Activated naive CD4-positive, alpha-beta T cell treated with anti-CD3 and anti-CD28 coated beads, Interleukin-2, amount 50 U/mL, for 72 hours (primary cell): ENCODE measurements around the gene MORF4L2. TPM values are rescaled to one million over a fixed set of nuclear protein-coding genes. Genes with fewer than 3 reads are reported as not detected.
"Not testable (repeated sequence)": the region's sequence is repeated elsewhere in the genome, so short reads cannot be mapped to it uniquely, and the experiment has no call there.

Source experiments
- ATAC-seq, 2 donors: fragments of 150-1000 bp; cut with Tn5 transposase; 2 replicates each; pipeline ENCODE4 v1.10.0; 2021; ENCODE audit warnings: mild to moderate bottlenecking in 2 of 2, moderate library complexity in 2 of 2
- DNase-seq, 2 donors: peaks; one replicate each; pipeline ENCODE4 v3.0.0; 2021 to 2022; ENCODE audit warnings: low spot score in 2 of 2
- H3K27ac Mint-ChIP-seq, 2 donors: one replicate each; pipeline ENCODE4 v1.8.0; 2022; ENCODE audit warnings: mild to moderate bottlenecking in 2 of 2, mixed read lengths in 2 of 2
- H3K36me3 Mint-ChIP-seq, 2 donors: one replicate each; pipeline ENCODE4 v1.8.0; 2022; ENCODE audit warnings: mixed read lengths in 2 of 2
- H3K9me3 Mint-ChIP-seq, 2 donors: one replicate each; pipeline ENCODE4 v1.8.0; 2022; ENCODE audit warnings: mixed read lengths in 2 of 2
- total RNA-seq, 2 donors: library from RNA; stranded (reverse); gene quantifications; one replicate each; pipeline ENCODE4 v1.2.3, GENCODE V29; 2022

Gene MORF4L2
- total RNA-seq, 2 donors from 2014 or later, result 214 to 234 TPM

GRCh38 chrX:103655230-103656000 is 31.1 kb downstream of the MORF4L2 start:
- H3K9me3 Mint-ChIP-seq, result peaks cover 0 to 13% of the 10 kb centered on the region in 2 donors
- not testable (repeated sequence) for DNase-seq, H3K36me3 Mint-ChIP-seq, H3K27ac Mint-ChIP-seq
- peak in 1 of 2 donors; percentile 57 for ATAC-seq

DNA sequence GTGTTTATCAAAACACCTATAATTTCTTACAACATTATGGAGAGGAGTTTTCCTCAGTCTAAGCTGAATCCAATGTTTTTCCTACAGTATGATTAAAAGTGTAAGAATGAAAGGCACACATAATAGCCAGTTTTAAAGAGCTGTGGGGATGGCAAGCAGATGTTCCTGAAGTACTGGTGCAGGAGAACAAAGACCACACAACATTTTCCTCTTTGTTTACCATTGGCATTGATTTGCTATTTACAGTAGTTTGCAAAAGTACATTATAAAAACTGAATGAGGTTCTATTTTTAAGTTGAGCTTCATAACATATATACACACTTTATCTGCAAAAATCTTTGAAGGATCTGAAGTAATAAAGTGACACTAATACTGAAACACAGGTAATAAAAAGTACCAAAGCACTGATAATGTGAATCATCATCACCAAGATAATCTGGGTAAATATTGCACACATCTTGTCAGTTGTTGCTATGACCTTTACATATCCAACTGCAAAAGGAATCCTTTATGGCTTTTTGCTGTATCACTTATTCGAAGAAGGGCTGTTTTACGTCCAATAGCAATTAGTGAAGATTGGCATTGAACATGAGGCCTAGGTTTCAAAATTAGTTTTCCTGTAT is 35.2 kb downstream of the MORF4L2 start:
- no peak for ATAC-seq

DNA sequence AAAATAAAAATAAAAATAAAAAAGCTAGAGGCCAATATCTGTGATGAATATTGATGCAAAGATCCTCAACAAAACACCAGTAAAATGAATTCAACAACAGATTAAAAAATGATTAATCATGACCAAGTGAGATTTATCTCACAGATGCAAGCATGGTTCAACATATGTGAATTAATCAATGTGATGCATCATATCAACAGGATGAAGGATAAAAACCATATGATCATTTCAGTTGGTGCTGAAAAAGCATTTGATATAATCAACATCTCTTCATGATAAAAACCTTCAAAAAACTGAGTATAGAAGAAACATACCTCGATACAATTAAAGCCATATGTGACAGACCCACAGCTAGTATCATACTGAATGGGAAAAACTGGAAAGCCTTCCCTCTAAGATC is 38.9 kb downstream of the MORF4L2 start:
- Mint-ChIP-seq H3K36me3 (no peaks in the 10 kb centered on the region), H3K27ac (no peak overlapping the region), H3K9me3 (no peaks in the 10 kb centered on the region)
- ATAC-seq (no peak), DNase-seq (no peak)

More for the DNA sequence above, 35.2 kb downstream of the MORF4L2 start:
- DNase-seq, result no peak
- peaks cover 0 to 5% of the 10 kb centered on the region in 2 donors for H3K9me3 Mint-ChIP-seq
- H3K27ac Mint-ChIP-seq, result no peak overlapping the region
- H3K36me3 Mint-ChIP-seq, result no peaks in the 10 kb centered on the region

- Mint-ChIP-seq H3K36me3 (no peaks in the 10 kb centered on the region), H3K9me3 (no peaks in the 10 kb centered on the region), H3K27ac (no peak overlapping the region)
- ATAC-seq (no peak), DNase-seq (no peak)
Measured at GRCh38 chrX:103644125-103644524, 42.4 kb downstream of the MORF4L2 start.

DNA sequence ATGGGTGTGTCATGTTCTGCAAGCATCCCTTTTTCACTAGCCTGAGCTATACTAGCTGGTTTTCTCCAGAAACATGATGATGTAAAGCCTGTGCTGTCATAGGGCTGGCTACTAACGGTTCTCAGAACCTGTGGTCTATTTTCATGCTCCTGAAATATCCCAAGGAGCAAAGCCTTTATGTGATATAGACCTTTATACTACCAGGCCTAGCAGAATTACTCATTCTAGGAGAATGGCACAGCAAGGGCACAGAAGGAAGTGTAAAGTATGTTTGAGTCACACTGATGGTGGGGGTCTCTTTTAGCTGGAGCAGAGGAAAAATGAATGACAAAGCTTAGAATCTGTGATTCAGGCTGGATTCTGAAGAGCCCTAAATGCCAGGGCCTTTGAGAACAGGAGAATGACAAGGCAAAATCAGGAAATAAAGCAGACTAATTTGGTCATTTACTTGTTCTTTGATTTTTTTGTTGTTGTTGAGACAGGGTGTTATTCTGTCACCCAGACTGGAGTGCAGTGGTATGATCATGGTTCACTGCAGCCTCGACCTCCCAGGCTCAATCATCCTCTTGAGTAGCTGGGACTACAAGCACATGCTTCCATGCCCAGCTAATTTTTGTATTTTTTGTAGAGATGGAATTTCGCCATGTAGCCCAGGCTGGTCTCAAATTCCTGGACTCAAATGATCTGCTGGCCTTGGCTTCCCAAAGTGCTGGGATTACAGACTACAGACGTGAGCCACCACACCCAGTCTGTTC is 45.9 kb downstream of the MORF4L2 start:
- DNase-seq (no peak), ATAC-seq (no peak)
- H3K36me3 Mint-ChIP-seq, result no peaks in the 10 kb centered on the region
- H3K9me3 Mint-ChIP-seq, result no peaks in the 10 kb centered on the region
- no peak overlapping the region for H3K27ac Mint-ChIP-seq

DNA sequence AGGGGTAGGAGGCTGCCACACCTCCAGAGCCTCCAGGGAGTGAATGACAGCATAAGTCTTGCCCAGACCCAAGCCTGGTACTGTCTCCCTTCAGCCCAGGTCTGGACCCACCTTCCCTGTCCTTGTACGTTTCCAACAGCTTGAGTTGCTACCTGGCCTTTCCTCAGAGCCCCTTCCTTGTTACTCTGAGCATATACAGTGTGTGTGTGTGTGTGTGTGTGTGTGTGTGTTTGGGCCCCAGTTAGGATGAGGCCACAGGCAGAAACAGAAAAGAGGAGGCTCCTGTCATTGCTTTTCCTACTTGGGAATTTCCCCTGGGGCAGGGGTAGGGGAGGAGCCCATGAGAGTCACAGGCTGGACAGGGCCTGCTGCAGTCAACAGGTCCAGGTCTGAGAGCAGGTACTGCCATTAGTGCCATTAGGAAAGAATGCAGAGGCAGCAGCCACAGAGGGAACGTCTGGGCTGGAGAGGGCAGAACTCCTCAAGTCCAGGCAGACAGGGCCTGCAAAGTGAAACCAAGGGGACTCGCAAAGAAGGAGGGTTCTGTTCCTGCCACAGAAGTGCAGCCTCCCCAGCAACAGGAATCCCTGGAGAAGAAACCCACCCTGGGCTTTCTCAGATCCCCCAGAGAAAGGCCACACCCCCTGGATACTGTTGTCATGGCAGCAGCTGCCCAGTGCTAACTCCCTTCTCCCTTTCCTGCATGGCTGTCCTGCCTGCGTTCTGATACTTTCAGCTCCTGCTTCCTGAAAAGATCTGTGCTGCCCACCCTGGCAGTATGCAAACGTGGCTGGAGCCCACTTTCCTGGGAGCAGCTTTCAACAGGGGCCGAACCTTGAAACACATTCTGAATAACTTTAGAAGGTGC is 47.8 kb downstream of the MORF4L2 start:
- DNase-seq, H3K36me3 Mint-ChIP-seq, ATAC-seq, H3K9me3 Mint-ChIP-seq, H3K27ac Mint-ChIP-seq: not testable (repeated sequence)

DNA sequence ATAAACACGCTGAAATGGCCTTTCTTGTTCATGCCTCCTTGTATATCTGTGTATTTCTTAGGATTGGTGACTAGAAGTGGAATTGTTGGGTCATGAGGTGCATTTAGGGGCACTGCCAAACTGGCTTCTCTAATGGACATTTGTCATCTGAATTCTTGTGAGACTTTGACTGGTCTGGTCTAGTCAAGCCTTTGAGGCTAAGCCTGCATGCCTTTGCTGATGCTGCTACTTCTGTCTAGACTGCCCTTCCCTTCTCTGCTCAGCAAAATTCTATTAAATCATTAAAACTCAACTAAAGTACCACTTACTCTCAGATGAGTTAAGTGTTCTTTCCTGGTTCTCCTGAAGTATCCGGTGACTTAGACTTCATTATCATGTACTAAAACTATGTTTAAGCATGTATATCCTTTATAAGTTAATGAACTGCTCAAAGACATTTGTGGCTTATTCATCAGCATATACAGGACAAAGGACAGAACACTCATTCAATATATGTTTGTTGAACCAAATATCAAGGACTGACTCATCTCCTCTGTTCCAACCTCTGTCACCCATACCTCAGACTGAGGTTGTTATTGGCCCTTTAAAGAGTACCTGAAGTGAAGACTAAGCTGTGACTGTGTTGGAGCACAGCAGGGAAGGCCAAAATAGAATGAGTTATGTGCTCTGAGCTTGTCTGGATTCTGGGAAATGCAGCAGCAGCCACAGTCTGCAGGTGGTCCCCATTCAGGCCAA is 48.7 kb downstream of the MORF4L2 start:
- H3K9me3 Mint-ChIP-seq, result no peaks in the 10 kb centered on the region
- DNase-seq (no peak), ATAC-seq (peak in 1 of 2 donors; percentile 52)
- H3K27ac Mint-ChIP-seq, result no peak overlapping the region
- H3K36me3 Mint-ChIP-seq, result no peaks in the 10 kb centered on the region

GRCh38 chrX:103635436-103635835 is 51.1 kb downstream of the MORF4L2 start:
- no peak overlapping the region for H3K27ac Mint-ChIP-seq
- no peaks in the 10 kb centered on the region for H3K36me3 Mint-ChIP-seq
- H3K9me3 Mint-ChIP-seq, result no peaks in the 10 kb centered on the region
- DNase-seq, result no peak
- ATAC-seq, result no peak

DNA sequence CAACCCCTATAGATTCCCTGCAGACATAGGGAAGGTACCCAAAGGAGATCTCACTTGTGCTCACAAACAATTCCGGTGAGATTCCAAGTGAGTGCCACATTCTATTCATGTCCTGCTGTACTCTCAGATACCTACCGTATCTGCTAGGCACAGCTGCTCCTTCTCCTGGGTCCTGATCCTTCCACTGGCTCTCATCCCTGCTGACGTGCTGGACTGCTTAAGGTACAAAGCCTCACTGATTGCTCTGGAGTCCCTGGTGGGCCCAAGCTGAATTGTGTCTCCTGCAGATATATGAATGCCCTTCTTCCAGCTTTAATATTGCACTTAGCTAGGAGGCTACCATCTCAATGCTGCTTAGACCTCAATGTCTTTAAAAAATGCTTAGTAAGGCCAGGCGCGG is 55.4 kb downstream of the MORF4L2 start:
- H3K27ac Mint-ChIP-seq, result no peak overlapping the region
- no peak for DNase-seq
- ATAC-seq, result no peak
- peaks cover 0 to 7% of the 10 kb centered on the region in 2 donors for H3K36me3 Mint-ChIP-seq
- no peaks in the 10 kb centered on the region for H3K9me3 Mint-ChIP-seq

DNA sequence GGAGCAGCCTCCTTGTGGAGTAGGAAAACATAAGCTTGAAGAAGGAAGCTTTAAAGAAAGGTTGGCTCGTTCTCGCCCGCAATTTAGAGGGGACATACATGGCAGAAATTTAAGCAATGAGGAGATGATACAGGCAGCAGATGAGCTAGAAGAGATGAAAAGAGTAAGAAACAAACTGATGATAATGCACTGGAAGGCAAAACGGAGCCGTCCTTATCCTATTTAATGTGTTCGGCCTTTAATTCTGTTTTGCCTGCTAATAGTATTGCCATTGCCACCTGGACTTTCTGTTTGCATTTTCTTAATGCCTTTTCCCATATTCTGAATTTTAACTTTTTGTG is 56.4 kb downstream of the MORF4L2 start:
- ATAC-seq, result no peak
- no peak for DNase-seq
- Mint-ChIP-seq H3K36me3 (peaks cover 0 to 7% of the 10 kb centered on the region in 2 donors), H3K9me3 (no peaks in the 10 kb centered on the region), H3K27ac (peak overlapping the region in 1 of 2 donors; percentile 93)

- peak overlapping the region; percentile 27 to 93 for H3K27ac Mint-ChIP-seq
- ATAC-seq, result peak; percentile 53 to 67
- peaks cover 0 to 7% of the 10 kb centered on the region in 2 donors for H3K36me3 Mint-ChIP-seq
- H3K9me3 Mint-ChIP-seq, result no peaks in the 10 kb centered on the region
- DNase-seq, result peak in 1 of 2 donors; percentile 5
Measured at GRCh38 chrX:103629318-103630170, 57.0 kb downstream of the MORF4L2 start.

- no peaks in the 10 kb centered on the region for H3K9me3 Mint-ChIP-seq
- peak within 1 kb of the TSS; percentile 27 to 93 for H3K27ac Mint-ChIP-seq
- H3K36me3 Mint-ChIP-seq, result peaks cover 0 to 7% of the 10 kb centered on the region in 2 donors
- ATAC-seq (peak; percentile 74 to 87), DNase-seq (peak; percentile 11 to 62)
Measured at GRCh38 chrX:103628386-103629317, 57.8 kb downstream of the MORF4L2 start, which contains the start of gene TCEAL1. TSS of gene TCEAL1 (plus strand) at chrX:103628975. CDS start at chrX:103629917, 942 bp downstream.

- Mint-ChIP-seq H3K27ac (no peak overlapping the region), H3K36me3 (peaks cover 0 to 7% of the 10 kb centered on the region in 2 donors), H3K9me3 (no peaks in the 10 kb centered on the region)
- peak in 1 of 2 donors; percentile 63 for ATAC-seq
- no peak for DNase-seq
Measured at GRCh38 chrX:103626855-103627254, 59.6 kb downstream of the MORF4L2 start.
